ENCODE data around the gene SMR3A.

GRCh38 chr4:70397580-70397979, 37.0 kb downstream of the SMR3A start, which contains the start of gene OPRPN:
- TF ChIP-seq POLR2A (IDR thresholded peaks at IDR 0.05): no peak
- no peak for TF ChIP-seq CTCF (IDR thresholded peaks at IDR 0.05)

Measured in adrenal gland (tissue), 5 donors.